K562 (cell line): ENCODE results near the gene SLC1A2. TPM values are rescaled to one million over a fixed set of nuclear protein-coding genes. Genes with fewer than 3 reads are reported as not detected.

Source experiments
- ATAC-seq: fragments of 200-7000 bp; cut with Tn5 transposase; 3 replicates; pipeline ENCODE4 v1.9.1; 2020; ENCODE audit warnings: moderate library complexity
- BruUV-seq: library from RNA; stranded (reverse); fragments of 400-500 nt; replicated peaks from 2 replicates; lab custom pipeline; 2021; lab: Mats Ljungman, UMichigan
- CTCF ChIA-PET: fragments of 300-600 bp; formaldehyde crosslinking; extraction: SDS; loops from one replicate; lab custom pipeline; 2021; ENCODE audit warnings: low intra/inter-chr PET ratio; lab: Yijun Ruan, JAX
- POLR2A ChIA-PET: fragments of 300-600, 350-650 bp; sonication (Branson Sonifier 250); formaldehyde crosslinking; extraction: SDS; loops from one replicate; lab custom pipeline; 2021; ENCODE audit warnings: antibody characterized with exemption, inconsistent platforms; lab: Yijun Ruan, JAX
- DNase-seq, 4 experiments: peaks; one replicate each; pipeline versions ENCODE4 v3.0.0 to v3.0.0-alpha.2; 2011 to 2018; ENCODE audit warnings: low spot score in 3 of 4, mixed read lengths in 3 of 4; ENCODE audit errors: extremely low read depth in 1 of 4
- FAIRE-seq: peaks from 2 replicates; lab custom pipeline; 2011; peaks lifted over from hg19 to GRCh38; lab: Jason Lieb, UNC
- H2AFZ ChIP-seq: 2 replicates; pipeline ENCODE4 v1.6.0; 2011; ENCODE audit warnings: low read depth, low read length, control low read depth, inconsistent platforms
- H3K27ac ChIP-seq: fragments of 200-600 bp; 3 replicates; pipeline ENCODE4 v1.8.0; 2011; ENCODE audit warnings: low read depth, mild to moderate bottlenecking, control low read depth, inconsistent platforms, low read length, moderate library complexity, mixed read lengths; ENCODE audit errors: extremely low read depth
- H3K27me3 ChIP-seq, 2 experiments: fragments of 300-600 bp in 1 of 2; 2 replicates in 1 of 2; 3 replicates in 1 of 2; pipeline versions ENCODE4 v1.6.0 to v1.8.0; 2011; ENCODE audit warnings: inconsistent platforms in 2 of 2, low read length in 2 of 2, mild to moderate bottlenecking in 1 of 2, mixed read lengths in 1 of 2, moderate library complexity in 1 of 2; ENCODE audit not compliant: control insufficient read depth in 2 of 2, insufficient read depth in 2 of 2
- H3K36me3 ChIP-seq: fragments of 300-600 bp; 3 replicates; pipeline ENCODE4 v1.8.0; 2011; ENCODE audit warnings: mild to moderate bottlenecking, low read length, inconsistent platforms; ENCODE audit not compliant: control insufficient read depth, insufficient read depth
- H3K4me1 ChIP-seq, 2 experiments: fragments of 200-600 bp in 1 of 2; replicated peaks in 1 of 2; 2 replicates in 1 of 2; 3 replicates in 1 of 2; pipeline versions ENCODE4 v1.5.1 to v1.8.0; 2011; ENCODE audit warnings: inconsistent platforms in 2 of 2, low read length in 2 of 2, mild to moderate bottlenecking in 1 of 2, mixed read lengths in 1 of 2, moderate library complexity in 1 of 2; ENCODE audit not compliant: control insufficient read depth in 2 of 2, insufficient read depth in 2 of 2
- H3K4me2 ChIP-seq: 2 replicates; pipeline ENCODE4 v1.6.1; 2011; ENCODE audit warnings: low read length, control low read depth, inconsistent platforms, mixed read lengths; ENCODE audit not compliant: insufficient read depth
- H3K4me3 ChIP-seq: fragments of 200-600 bp; sonication (generic), shearing (Covaris generic); 2 replicates; pipeline ENCODE4 v1.5.1; 2016; ENCODE audit warnings: control low read depth, inconsistent platforms
- H3K79me2 ChIP-seq: fragments of 200-600 bp; 3 replicates; pipeline ENCODE4 v1.8.0; 2011; ENCODE audit warnings: low read length, inconsistent platforms; ENCODE audit not compliant: control insufficient read depth, insufficient read depth
- H3K9ac ChIP-seq, 2 experiments: 2 replicates each; pipeline versions ENCODE4 v1.6.0 to v1.6.1; 2011; ENCODE audit warnings: low read depth in 2 of 2, low read length in 2 of 2, control low read depth in 1 of 2, inconsistent platforms in 1 of 2, mild to moderate bottlenecking in 1 of 2, mixed read lengths in 1 of 2; ENCODE audit not compliant: insufficient read depth in 1 of 2
- H3K9me1 ChIP-seq: one replicate; pipeline ENCODE4 v1.6.0; 2011; ENCODE audit warnings: inconsistent platforms, mild to moderate bottlenecking, low read length, moderate library complexity; ENCODE audit not compliant: control insufficient read depth, insufficient read depth
- H3K9me3 ChIP-seq: replicated peaks from 2 replicates; pipeline ENCODE4 v1.5.1; 2011; ENCODE audit warnings: low read depth, low read length, inconsistent platforms; ENCODE audit not compliant: control insufficient read depth, insufficient read depth
- H4K20me1 ChIP-seq: replicated peaks from 2 replicates; pipeline ENCODE4 v1.6.1; 2011; ENCODE audit warnings: low read length, inconsistent platforms, mixed read lengths; ENCODE audit not compliant: control insufficient read depth, insufficient read depth
- HDAC3 ChIP-seq: fragments of 450-650 bp; IDR thresholded peaks from 2 replicates; pipeline ENCODE4 v1.6.1; 2018; ENCODE audit warnings: borderline replicate concordance, mild to moderate bottlenecking, moderate library complexity; ENCODE audit not compliant: partially characterized antibody
- HMGXB4 ChIP-seq: sonication (generic); formaldehyde crosslinking; IDR thresholded peaks from 2 replicates; pipeline ENCODE4 v1.8.1; 2023; ENCODE audit warnings: mild to moderate bottlenecking, missing genetic modification reagents
- TAF7 ChIP-seq: fragments of 450-650 bp; IDR thresholded peaks from 2 replicates; pipeline ENCODE4 v1.6.1; 2016; ENCODE audit warnings: missing genetic modification characterization, missing compliant biosample characterization
- WGBS: fragments of 100-300 bp; shearing (Covaris generic); methylation state at CpG from one replicate; pipeline ENCODE4 v1.1.6; 2016; ENCODE audit warnings: low coverage, mixed read lengths; ENCODE audit not compliant: insufficient coverage; ENCODE audit errors: missing lambda C conversion rate; 5-methylcytosine and 5-hydroxymethylcytosine counted together
- in situ Hi-C: fragments of 300-500 bp; cut with MboI; formaldehyde crosslinking; loops from 4 replicates; pipeline ENCODE4 v1.15.0; 2018; ENCODE audit warnings: inconsistent platforms, mixed read lengths
- intact Hi-C: fragments of 100-400 bp; cut with micrococcal nuclease; formaldehyde crosslinking; loops from 2 replicates; pipeline ENCODE4 v1.14.2; 2022
- polyA plus RNA-seq, 8 experiments: library from polyadenylated mRNA; depleted of rRNA in 4 of 8; stranded (reverse) in 5 of 8; unstranded in 3 of 8; fragments of >200 nt; fragmentation: Nextera tagmentation in 2 of 8; fragmentation: Illumina TruSeq in 1 of 8; extraction: Ambion mirVana in 2 of 8; extraction: Trizol in 1 of 8; gene quantifications; 2 replicates each; pipeline versions ENCODE4 v1.2.1 to v1.2.3, GENCODE V29; 2011 to 2014; ENCODE audit warnings: inconsistent platforms in 1 of 8, missing spikeins in 1 of 8
- total RNA-seq, 7 experiments: library from RNA; depleted of rRNA in 6 of 7; stranded (reverse); fragments of >200 nt in 6 of 7; fragmentation: Illumina TruSeq in 2 of 7; extraction: Trizol in 2 of 7; gene quantifications; 2 replicates each; pipeline versions ENCODE4 v1.2.1 to v1.2.3, GENCODE V29; 2011 to 2021; ENCODE audit warnings: low replicate concordance in 1 of 7

Gene SLC1A2
- total and polyA plus RNA-seq, 9 of the 15 experiments (the other 6 are each of a cell fraction or from before 2014, with no cell fraction given): 0.03 to 0.07 (median 0.04) TPM; not detected in 5

GRCh38 chr11:35225946-35226520 is 193.3 kb downstream of the SLC1A2 start:
- Histone ChIP-seq H3K36me3 (no peaks in the 10 kb centered on the region), H3K9me3 (no peaks in the 10 kb centered on the region), H3K4me1 (no peaks in the 10 kb centered on the region), H3K79me2 (no peaks in the 10 kb centered on the region), H3K9ac (no peak overlapping the region), H3K27me3 (peaks cover 4 to 5% of the 10 kb centered on the region in 2 experiments; a peak in 1 of 5 replicates), H3K4me3 (no peak overlapping the region), H4K20me1 (no peaks in the 10 kb centered on the region; the same call in 1 of the 2 replicates), H3K9me1 (no peaks in the 10 kb centered on the region), H3K4me2 (no peak overlapping the region), H2AFZ (no peak overlapping the region), H3K27ac (no peak overlapping the region)
- CTCF ChIA-PET: no interaction called here
- FAIRE-seq (no peak), DNase-seq (no peak), ATAC-seq (no peak)
- in situ Hi-C loops (loop anchor here (25.0 kb wide), 1 partner anchor 289 kb away; no protein-coding TSS in a partner anchor), intact Hi-C loops (no loop called here)
- TF ChIP-seq HMGXB4 (CRISPR knock-in tag): no peak
- TF ChIP-seq TAF7 (tag): no peak
- TF ChIP-seq HDAC3: no peak
- POLR2A ChIA-PET: interaction anchor here (1.0 kb wide), 1 partner anchor 20 kb away, joined by 4 read pairs; no protein-coding TSS in a partner anchor
- no TSS peak for BruUV-seq
- WGBS: 0% methylated on average over 3 of the region's 3 CpGs
